Measurements from ENCODE around the gene ANKS1A. TPM values are rescaled to one million over a fixed set of nuclear protein-coding genes. Genes with fewer than 3 reads are reported as not detected.
"Not testable (repeated sequence)": the region's sequence is repeated elsewhere in the genome, so short reads cannot be mapped to it uniquely, and the experiment has no call there.

The ANKS1A gene
- total RNA-seq, 1 donor from 2014 or later: 10.2 TPM

GRCh38 chr6:34884073-34884472 lies 5.0 kb upstream of the ANKS1A start:
- not testable (repeated sequence) for DNase-seq (ENCODE audit: low read depth, low spot score)

- no peak for DNase-seq (ENCODE audit: low read depth, low spot score)
Observed at GRCh38 chr6:34884996-34885395, 4.1 kb upstream of the ANKS1A start.

GRCh38 chr6:34885837-34886236 lies 3.2 kb upstream of the ANKS1A start:
- not testable (repeated sequence) for DNase-seq (ENCODE audit: low read depth, low spot score)

GRCh38 chr6:34887753-34888513 lies 1.1 kb upstream of the ANKS1A start, which contains the start of gene TAF11:
TAF11 (minus strand) TSS chr6:34888042; CDS start chr6:34887957, 85 bp downstream.
- peak; percentile 78 for DNase-seq (ENCODE audit: low read depth, low spot score)

- no peak for DNase-seq (ENCODE audit: low read depth, low spot score)
Observed at GRCh38 chr6:34888514-34888856, 570 bp upstream of the ANKS1A start.

GRCh38 chr6:34890533-34890925 lies 1.5 kb downstream of the ANKS1A start:
- DNase-seq (ENCODE audit: low read depth, low spot score): no peak

GRCh38 chr6:34891296-34891695 lies 2.2 kb downstream of the ANKS1A start:
- DNase-seq (ENCODE audit: low read depth, low spot score): no peak

GRCh38 chr6:34894693-34895092 lies 5.6 kb downstream of the ANKS1A start:
- no peak for DNase-seq (ENCODE audit: low read depth, low spot score)

- DNase-seq (ENCODE audit: low read depth, low spot score): no peak
Observed at GRCh38 chr6:34897130-34897529, 8.1 kb downstream of the ANKS1A start.

GRCh38 chr6:34897716-34898115 lies 8.7 kb downstream of the ANKS1A start:
- no peak for DNase-seq (ENCODE audit: low read depth, low spot score)

GRCh38 chr6:34899748-34900147 lies 10.7 kb downstream of the ANKS1A start:
- DNase-seq (ENCODE audit: low read depth, low spot score): not testable (repeated sequence)

GRCh38 chr6:34900321-34901031 lies 11.4 kb downstream of the ANKS1A start:
- DNase-seq (ENCODE audit: low read depth, low spot score): no peak

- DNase-seq (ENCODE audit: low read depth, low spot score): no peak
Observed at GRCh38 chr6:34901930-34902329, 12.9 kb downstream of the ANKS1A start.

GRCh38 chr6:34904990-34905613 lies 16.0 kb downstream of the ANKS1A start:
- no peak for DNase-seq (ENCODE audit: low read depth, low spot score)

GRCh38 chr6:34906826-34907225 lies 17.8 kb downstream of the ANKS1A start:
- no peak for DNase-seq (ENCODE audit: low read depth, low spot score)

- no peak for DNase-seq (ENCODE audit: low read depth, low spot score)
Observed at GRCh38 chr6:34908194-34908593, 19.1 kb downstream of the ANKS1A start.

GRCh38 chr6:34909320-34909883 lies 20.3 kb downstream of the ANKS1A start:
- DNase-seq (ENCODE audit: low read depth, low spot score): no peak

- no peak for DNase-seq (ENCODE audit: low read depth, low spot score)
Observed at GRCh38 chr6:34911822-34912221, 22.8 kb downstream of the ANKS1A start.

- no peak for DNase-seq (ENCODE audit: low read depth, low spot score)
Observed at GRCh38 chr6:34912715-34913464, 23.8 kb downstream of the ANKS1A start.

- DNase-seq (ENCODE audit: low read depth, low spot score): no peak
Observed at GRCh38 chr6:34914358-34914757, 25.3 kb downstream of the ANKS1A start.

- no peak for DNase-seq (ENCODE audit: low read depth, low spot score)
Observed at GRCh38 chr6:34916348-34916967, 27.4 kb downstream of the ANKS1A start.
